GM12878 (cell line): Measurements from ENCODE around the gene KIR3DL2.

ENCODE experiments used
- ATF3 ChIP-seq: IDR thresholded peaks from 2 replicates; pipeline ENCODE4 v1.6.1; 2011; ENCODE audit warnings: low read depth, mild to moderate bottlenecking, low read length, moderate library complexity, borderline replicate concordance; ENCODE audit errors: extremely low read depth
- CEBPB ChIP-seq, 2 experiments: fragments of 150-350 bp in 1 of 2; IDR thresholded peaks; 2 replicates each; pipeline ENCODE4 v1.6.1; 2012 to 2014; ENCODE audit warnings: low read depth in 2 of 2, low read length in 2 of 2, borderline replicate concordance in 1 of 2, inconsistent platforms in 1 of 2
- EZH2 ChIP-seq: IDR thresholded peaks from 2 replicates; pipeline ENCODE4 v1.6.1; 2012; ENCODE audit warnings: low read depth, mild to moderate bottlenecking, control low read depth, inconsistent platforms, low read length, borderline replicate concordance; ENCODE audit not compliant: control insufficient read depth
- NBN ChIP-seq: fragments of 450-650 bp; IDR thresholded peaks from 2 replicates; pipeline ENCODE4 v1.6.1; 2016
- POLR2A ChIP-seq: IDR thresholded peaks from 2 replicates; pipeline ENCODE4 v1.6.1; 2011; ENCODE audit warnings: low read depth, mild to moderate bottlenecking, low read length
- REST ChIP-seq: IDR thresholded peaks from 2 replicates; pipeline ENCODE4 v1.6.1; 2012; ENCODE audit warnings: mild to moderate bottlenecking, low read depth, low read length
- TAF1 ChIP-seq: IDR thresholded peaks from 2 replicates; pipeline ENCODE4 v1.6.1; 2011; ENCODE audit warnings: mild to moderate bottlenecking, low read depth, low read length, borderline replicate concordance
- ZNF687 ChIP-seq: fragments of 450-650 bp; IDR thresholded peaks from 2 replicates; pipeline ENCODE4 v1.6.1; 2017; ENCODE audit warnings: mild to moderate bottlenecking, moderate library complexity

- no peak for TF ChIP-seq EZH2
- TF ChIP-seq REST, result no peak
- TF ChIP-seq ATF3, result no peak
- no peak for TF ChIP-seq TAF1
- TF ChIP-seq NBN, result no peak
- TF ChIP-seq POLR2A, result no peak
- no peak for TF ChIP-seq ZNF687
- TF ChIP-seq CEBPB (IDR thresholded peaks at IDR 0.05; ENCODE audit: borderline replicate concordance in 1 of 2, low read depth in 2 of 2, low read length in 2 of 2), result no peak
These were observed 53.1 kb downstream of the KIR3DL2 start for GRCh38 chr19:54903303-54903702.
